GM19395 (cell line): ENCODE results near the gene ALPG.
"Not testable (repeated sequence)": the region's sequence is repeated elsewhere in the genome, so short reads cannot be mapped to it uniquely, and the experiment has no call there.

Experiments used
- ATAC-seq: cut with Tn5 transposase; IDR thresholded peaks from one replicate; pipeline ENCODE4 v1.9.1; 2021; ENCODE audit warnings: mild to moderate bottlenecking, moderate library complexity; ENCODE audit not compliant: unreplicated experiment

ALPG gene

GRCh38 chr2:232418466-232419244, 12.0 kb downstream of the ALPG start:
- ATAC-seq: no peak

DNA sequence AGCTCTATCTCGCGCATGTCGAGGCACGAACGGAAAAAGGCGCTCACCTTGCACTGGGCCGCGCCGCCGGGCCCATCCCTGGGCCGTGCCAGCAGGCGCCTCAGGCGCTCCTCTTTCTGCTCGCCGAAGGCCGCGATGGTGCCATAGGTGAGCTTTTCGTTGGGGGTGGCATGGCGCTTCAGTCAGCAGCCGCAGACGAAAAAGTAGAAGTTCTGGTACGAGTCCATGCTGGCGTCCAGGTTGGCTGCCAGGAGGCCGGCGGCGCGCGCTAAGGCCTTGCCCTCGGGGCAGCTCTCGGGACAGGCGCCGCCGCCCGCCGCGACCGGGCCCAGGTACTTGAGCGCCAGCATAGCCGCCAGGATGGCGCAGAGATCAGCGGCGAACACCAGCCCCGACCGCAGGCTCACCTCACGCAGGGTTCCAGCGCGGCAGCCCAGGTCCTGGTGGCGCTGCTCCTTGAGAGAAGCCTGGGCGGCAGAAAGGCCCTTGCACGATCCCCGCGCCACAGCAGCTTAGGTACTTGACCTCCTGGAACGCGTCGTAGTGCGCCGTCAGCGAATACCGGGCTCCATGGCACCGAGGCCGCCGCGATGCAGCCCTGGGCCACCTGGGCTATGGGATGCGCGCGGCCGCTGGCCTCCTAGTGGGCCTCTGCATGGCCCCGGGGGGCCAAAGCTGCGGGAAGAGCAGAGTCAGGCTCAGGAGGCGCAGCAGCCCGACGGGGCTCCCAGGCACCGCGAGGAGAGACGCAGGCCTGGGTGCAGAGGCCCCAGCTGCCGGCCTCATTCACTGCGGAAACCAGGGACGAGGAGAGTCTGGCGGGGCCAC, 12.8 kb downstream of the ALPG start:
- no peak for ATAC-seq

- ATAC-seq: no peak
These were observed 13.4 kb downstream of the ALPG start for GRCh38 chr2:232420073-232420454.

DNA sequence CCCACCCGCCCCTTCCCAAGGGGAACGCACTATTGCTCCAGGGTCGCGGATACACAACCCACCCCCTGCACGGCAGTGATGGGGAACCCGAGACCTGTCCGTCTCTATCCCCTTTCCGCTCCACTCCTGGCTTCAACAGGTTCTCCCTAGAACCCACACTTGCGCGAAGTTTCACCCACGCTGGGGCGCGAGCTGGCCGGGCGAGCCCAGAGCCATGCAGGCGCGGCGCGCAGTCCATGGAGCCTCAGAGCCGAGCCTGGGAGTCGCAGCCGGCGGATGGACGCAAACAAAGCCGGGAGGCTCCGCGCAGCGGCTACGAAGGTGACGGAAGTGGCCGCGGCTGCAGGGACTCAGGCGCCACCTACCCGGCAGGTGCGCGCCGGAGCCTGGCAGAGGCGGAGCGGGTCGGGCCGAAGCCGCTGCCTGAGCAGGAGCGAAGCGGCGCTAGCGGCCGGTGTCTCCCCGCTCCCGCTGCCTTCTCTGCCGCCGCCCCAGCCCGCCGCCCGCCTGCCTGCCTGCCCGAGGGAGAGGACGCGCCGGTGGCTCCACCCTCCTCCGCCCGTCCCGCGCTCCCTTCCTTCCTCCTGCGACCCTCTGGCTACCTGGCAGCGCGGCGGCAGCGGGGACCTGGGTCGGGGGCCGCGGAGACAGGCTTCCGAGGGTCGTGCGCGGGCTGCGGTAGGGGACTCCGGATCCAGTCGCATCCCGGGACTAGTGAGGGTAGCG, 14.0 kb downstream of the ALPG start:
- no peak for ATAC-seq

DNA sequence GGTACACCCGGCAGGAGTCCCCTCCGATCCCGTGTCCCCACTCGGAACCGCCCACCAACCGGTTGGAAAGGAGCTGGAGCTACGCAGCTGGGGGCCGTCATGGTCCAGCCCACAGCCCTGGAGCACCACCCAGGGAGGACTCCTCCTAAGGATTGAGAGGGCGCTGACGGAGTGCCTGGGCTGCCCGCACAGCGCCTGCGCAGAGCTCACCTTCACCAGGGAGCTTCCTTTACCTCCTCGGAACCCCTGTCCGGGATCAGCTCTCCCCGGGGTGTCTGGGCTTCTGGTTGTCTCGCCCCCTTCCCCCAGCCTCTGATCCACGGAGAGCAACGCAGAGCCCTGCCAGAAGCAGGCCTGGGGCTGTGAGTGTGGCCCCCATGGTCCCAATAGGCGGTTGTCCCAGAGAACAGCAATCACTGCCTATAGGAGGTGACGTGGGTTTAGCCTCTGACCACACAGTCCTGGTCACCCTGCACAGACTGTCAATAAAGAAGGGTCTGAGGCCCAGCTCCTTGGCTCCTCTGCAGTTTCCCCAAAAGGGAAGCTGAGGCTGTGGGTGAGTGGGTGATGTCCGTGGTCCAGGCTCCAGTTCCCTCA, 14.6 kb downstream of the ALPG start:
- ATAC-seq: no peak

DNA sequence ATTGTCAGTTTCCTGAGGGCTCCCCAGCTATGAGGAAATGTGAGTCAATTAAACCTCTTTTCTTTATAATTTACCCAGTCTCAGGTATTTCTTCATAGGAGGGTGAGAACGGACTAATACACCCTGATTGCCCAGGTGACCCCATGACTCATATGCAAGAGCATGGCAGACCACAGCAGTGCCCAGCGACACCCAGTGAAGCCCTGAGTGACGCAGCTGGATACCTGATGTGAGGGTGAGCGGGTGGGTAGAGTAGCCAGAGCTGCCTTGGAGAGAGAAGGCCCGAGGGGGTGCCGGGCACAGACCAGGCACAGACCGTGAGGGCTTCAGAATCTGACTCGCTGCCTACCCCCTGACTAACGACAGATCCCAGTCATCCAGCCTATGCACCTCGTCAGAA, 15.4 kb downstream of the ALPG start:
- no peak for ATAC-seq

DNA sequence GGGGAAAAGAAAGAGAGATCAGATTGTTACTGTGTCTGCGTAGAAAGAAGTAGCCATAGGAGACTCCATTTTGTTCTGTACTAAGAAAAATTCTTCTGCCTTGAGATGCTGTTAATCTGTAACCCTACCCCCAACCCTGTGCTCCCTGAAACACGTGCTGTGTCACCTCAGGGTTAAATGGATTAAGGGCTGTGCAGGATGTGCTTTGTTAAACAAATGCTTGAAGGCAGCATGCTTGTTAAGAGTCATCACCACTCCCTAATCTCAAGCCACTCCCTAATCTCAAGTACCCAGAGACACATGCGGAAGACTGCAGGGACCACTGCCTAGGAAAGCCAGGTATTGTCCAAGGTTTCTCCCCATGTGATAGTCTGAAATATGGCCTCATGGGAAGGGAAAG, 16.4 kb downstream of the ALPG start:
- not testable (repeated sequence) for ATAC-seq

- not testable (repeated sequence) for ATAC-seq
These were observed 16.8 kb downstream of the ALPG start for GRCh38 chr2:232423407-232423806.

DNA sequence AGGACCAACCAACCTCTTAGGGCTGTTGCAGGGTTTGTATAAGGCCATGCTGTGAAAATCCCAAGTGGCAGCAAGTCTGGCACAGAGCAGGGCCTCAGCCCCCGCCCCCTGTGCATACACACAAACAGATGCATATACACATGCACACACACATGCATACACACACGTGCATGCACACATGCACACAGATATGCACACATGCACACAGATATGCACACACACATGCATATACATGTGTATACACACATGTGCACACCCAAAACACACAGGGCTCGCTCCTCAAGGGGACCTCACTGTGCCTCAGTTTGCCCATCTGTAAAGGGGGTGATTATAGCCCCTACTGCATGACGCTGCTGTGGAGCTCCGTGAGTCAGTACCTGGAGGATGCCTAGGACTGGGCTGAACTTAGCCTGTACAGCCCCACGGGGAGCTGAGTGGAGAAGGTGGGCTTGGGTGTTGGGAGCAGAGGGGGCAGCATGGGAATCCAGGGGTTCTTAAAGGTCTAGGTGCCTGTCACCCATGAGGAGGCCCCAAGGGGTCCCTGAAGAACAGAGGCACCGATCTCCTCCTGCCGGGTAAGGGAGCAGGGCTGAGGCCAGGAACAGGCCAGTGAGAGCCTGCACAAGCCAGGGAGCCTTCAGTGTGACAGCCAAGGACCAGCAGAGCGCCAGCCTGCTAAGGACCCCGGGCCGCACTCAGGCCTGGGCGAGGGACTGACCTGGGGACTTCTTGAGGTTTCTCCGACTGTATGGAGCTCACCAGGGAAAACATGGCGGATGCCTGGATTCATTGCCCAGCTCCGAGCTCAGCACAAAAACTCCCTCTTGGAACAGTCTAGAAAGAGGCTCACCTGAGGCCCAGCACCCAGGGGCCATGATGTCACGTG, 25.3 kb downstream of the ALPG start:
- no peak for ATAC-seq

DNA sequence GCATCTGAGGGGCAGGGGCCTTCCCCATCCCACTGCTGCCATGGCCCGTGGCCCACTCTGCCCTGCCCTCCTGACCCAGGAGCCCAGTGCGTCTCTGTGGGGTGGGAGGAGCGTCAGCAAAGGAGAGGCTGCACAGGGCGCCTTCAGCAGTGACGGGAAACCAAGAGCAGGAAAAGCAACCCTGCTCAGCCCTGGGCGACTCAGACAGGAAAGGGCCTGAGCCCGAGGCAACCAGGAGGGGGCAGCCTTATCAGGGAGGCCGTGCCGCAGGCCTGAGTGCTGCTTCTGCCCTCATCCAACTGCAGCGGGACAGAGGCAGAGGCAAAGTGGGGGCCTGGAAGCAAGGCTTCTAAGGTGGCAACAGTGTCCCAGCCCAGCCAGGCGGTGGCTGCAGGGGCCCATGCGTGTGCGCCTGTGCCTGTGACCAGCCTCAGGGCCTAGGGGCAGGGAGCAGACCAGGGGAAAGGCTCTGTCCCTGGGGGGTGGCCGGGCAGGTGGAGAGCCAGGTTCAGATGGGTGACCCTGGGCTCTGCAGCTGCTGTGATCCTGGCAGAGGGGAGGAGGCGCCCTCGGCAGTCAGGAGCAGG, 26.0 kb downstream of the ALPG start:
- ATAC-seq: no peak

- not testable (repeated sequence) for ATAC-seq
These were observed 27.0 kb downstream of the ALPG start for GRCh38 chr2:232433622-232434021.

DNA sequence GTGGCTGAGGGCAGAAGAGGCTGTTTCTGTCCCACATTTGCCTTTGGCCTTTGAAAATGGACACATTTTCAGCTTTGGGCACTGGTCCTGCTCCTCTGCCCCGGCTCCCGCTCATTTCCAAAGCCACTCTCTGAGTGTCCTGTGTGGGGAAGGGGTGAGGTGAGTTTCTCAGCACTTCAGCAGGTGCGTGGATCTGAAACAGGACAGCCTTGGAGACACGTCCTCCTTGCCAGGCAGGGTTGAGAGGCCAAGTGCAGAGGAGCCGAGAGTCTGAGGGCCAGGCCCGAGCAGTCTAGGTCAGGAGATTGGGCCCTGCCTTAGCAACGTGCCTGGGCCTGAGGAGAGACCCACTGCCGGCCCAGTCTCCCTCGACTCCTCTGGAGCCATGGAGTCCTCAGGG, 27.4 kb downstream of the ALPG start:
- ATAC-seq: no peak

DNA sequence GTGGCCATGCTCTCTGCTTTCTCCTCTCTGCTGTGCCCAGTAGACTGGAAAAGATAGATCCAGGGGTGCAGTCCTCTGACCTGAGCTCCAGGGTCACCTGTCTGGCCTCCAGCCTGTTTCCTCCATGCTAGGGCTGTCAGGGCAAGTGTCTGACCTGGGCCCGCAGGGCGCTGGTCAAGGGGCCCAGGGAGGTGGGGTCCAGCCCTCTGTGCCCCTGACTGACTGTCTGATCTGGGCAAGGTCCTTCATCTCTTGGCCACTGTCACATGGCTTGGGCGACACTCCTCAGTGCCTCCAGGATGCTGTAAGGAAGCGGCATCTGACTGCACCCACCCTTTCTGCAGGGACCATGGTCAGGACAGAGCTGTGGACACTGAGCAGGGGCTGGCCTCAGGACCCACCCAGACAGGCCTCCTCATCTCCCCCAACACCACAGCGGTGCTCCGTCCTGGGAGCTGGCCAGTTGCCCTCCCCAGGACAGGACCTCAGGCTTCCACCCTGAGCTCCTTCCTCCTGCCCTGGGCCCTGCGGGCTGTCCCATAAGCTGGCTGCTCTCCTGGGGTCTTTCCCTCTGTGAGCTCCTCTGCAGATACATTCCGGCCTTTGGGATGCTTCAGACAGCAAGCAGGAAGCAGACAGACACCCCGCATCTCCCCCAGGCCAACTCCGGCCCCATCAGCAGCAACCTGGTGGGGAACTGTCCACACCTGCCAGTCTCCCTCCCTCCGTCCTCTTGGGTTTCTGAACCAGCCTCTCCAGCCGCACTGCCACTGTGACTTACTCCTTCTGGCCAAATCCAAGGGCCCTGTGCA, 28.1 kb downstream of the ALPG start:
- no peak for ATAC-seq

- ATAC-seq: no peak
These were observed 28.7 kb downstream of the ALPG start for GRCh38 chr2:232435375-232435648.

DNA sequence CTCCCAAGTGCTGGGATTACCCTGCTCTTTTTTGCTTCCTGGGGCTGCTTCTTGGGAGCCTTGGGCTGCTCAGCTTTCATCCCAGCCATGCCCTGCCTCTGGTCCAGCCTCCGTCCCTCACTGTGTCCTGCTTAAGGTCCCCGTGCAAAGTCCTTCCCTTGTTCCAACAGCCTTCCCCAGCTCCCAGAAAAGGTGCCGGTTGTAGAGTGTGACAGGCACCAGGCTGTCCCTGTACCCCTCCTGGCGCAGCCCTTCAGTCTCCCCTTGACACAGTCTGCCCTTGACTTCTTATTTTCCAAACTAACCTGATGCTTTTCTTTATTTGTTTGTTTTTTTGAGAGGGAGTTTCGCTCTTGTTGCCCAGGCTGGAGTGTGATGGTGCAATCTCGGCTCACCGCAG, 29.2 kb downstream of the ALPG start:
- ATAC-seq: no peak

- no peak for ATAC-seq
These were observed 29.9 kb downstream of the ALPG start for GRCh38 chr2:232436381-232437194.

GRCh38 chr2:232437195-232437571, 30.5 kb downstream of the ALPG start:
- ATAC-seq: no peak

- no peak for ATAC-seq
These were observed 31.4 kb downstream of the ALPG start for GRCh38 chr2:232438091-232438490.
